SK-N-MC (cell line): Measurements from ENCODE around the gene MEOX1.
A peak's percentile ranks its signal among the peaks of the same experiment; 100 is the strongest.

Experiments
- DNase-seq: peaks from one replicate; pipeline ENCODE4 v3.0.0-alpha.2; 2011; ENCODE audit warnings: low read depth, low spot score
- H3K27ac ChIP-seq: fragments of 200-600 bp; sonication (generic); 2 replicates; pipeline ENCODE4 v1.5.1; 2016; ENCODE audit warnings: mixed run types
- H3K36me3 ChIP-seq: fragments of 200-600 bp; sonication (generic); 2 replicates; pipeline ENCODE4 v1.6.1; 2017; ENCODE audit warnings: antibody characterized with exemption, low read length, mixed read lengths; ENCODE audit not compliant: insufficient read depth
- H3K4me3 ChIP-seq: fragments of 200-600 bp; sonication (generic); 2 replicates; pipeline ENCODE4 v1.5.1; 2016
- H3K9ac ChIP-seq: fragments of 200-600 bp; sonication (generic); 2 replicates; pipeline ENCODE4 v1.8.0; 2017; ENCODE audit warnings: mixed run types, mixed read lengths; ENCODE audit not compliant: insufficient read length
- H3K9me3 ChIP-seq: fragments of 200-600 bp; sonication (generic); 2 replicates; pipeline ENCODE4 v1.6.1; 2017; ENCODE audit warnings: low read depth, mild to moderate bottlenecking, antibody characterized with exemption, low read length, moderate library complexity, mixed read lengths
- EZH2 ChIP-seq: fragments of 200-600 bp; sonication (generic); IDR thresholded peaks from one replicate; pipeline ENCODE4 v1.6.1; 2017; ENCODE audit warnings: antibody characterized with exemption
- FOXP2 ChIP-seq: optimal IDR thresholded peaks from 2 replicates; pipeline ENCODE3; 2011; ENCODE audit warnings: mild to moderate bottlenecking, moderate library complexity; ENCODE audit not compliant: insufficient read depth; ENCODE audit errors: extremely low read length, control extremely low read depth
- POLR2AphosphoS5 ChIP-seq: IDR thresholded peaks from 2 replicates; pipeline ENCODE4 v1.6.1; 2012; ENCODE audit warnings: mild to moderate bottlenecking, low read depth, low read length, borderline replicate concordance

MEOX1 gene

GRCh38 chr17:43661699-43662412 lies at the start of gene MEOX1:
Gene MEOX1, minus strand, starts transcription at chr17:43661922. Its CDS starts 388 bp downstream, at chr17:43661534.
- H3K4me3 ChIP-seq, result peak within 1 kb of the TSS; percentile 58
- no peaks in the 10 kb centered on the region for H3K9me3 ChIP-seq
- H3K36me3 ChIP-seq, result no peaks in the 10 kb centered on the region
- DNase-seq, result no peak
- no peak within 1 kb of the TSS for H3K9ac ChIP-seq
- TF ChIP-seq POLR2AphosphoS5, result peak; percentile 47; the same call in 1 of the 2 replicates
- no peak for TF ChIP-seq EZH2
- H3K27ac ChIP-seq, result peak within 1 kb of the TSS; percentile 73

- no peaks in the 10 kb centered on the region for H3K36me3 ChIP-seq
Measured at GRCh38 chr17:43710101-43710500, 48.4 kb upstream of the MEOX1 start.

DNA sequence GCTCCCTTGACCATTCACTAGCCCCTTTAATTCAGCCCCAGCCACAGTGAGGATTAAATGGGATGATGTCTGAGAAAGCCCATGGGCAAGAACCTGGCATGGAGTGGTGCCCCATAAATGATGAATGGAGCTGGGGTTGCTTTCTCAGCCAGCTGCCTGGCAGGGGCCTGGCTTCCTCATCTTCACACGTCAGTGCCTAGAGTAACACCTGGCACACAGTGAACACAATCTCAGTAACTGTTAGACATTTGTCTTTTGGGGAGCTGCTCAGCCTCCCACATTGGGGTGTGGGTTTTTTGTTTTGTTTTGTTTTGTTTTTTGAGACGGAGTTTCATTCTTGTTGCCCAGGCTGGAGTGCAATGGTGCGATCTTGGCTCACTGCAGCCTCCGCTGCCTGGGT lies 47.5 kb upstream of the MEOX1 start:
- DNase-seq, result no peak
- TF ChIP-seq FOXP2 (no peak), POLR2AphosphoS5 (no peak), EZH2 (no peak)
- H3K36me3 ChIP-seq, result no peaks in the 10 kb centered on the region
- H3K9ac ChIP-seq, result no peak overlapping the region
- no peak overlapping the region for H3K27ac ChIP-seq
- H3K9me3 ChIP-seq, result no peaks in the 10 kb centered on the region
- no peak overlapping the region for H3K4me3 ChIP-seq

More at GRCh38 chr17:43710101-43710500, 48.4 kb upstream of the MEOX1 start:
- Histone ChIP-seq H3K9me3 (no peaks in the 10 kb centered on the region), H3K9ac (no peak overlapping the region), H3K27ac (no peak overlapping the region), H3K4me3 (no peak overlapping the region)
- no peak for DNase-seq
- no peak for TF ChIP-seq FOXP2
- TF ChIP-seq EZH2, result no peak
- no peak for TF ChIP-seq POLR2AphosphoS5

GRCh38 chr17:43707184-43707583 lies 45.5 kb upstream of the MEOX1 start:
- Histone ChIP-seq H3K27ac (no peak overlapping the region), H3K4me3 (no peak overlapping the region), H3K9ac (no peak overlapping the region), H3K36me3 (no peaks in the 10 kb centered on the region), H3K9me3 (no peaks in the 10 kb centered on the region)
- TF ChIP-seq EZH2 (no peak), FOXP2 (no peak), POLR2AphosphoS5 (no peak)
- no peak for DNase-seq

GRCh38 chr17:43706235-43706634 lies 44.5 kb upstream of the MEOX1 start:
- TF ChIP-seq FOXP2 (no peak), EZH2 (no peak), POLR2AphosphoS5 (no peak)
- H3K36me3 ChIP-seq, result no peaks in the 10 kb centered on the region
- no peaks in the 10 kb centered on the region for H3K9me3 ChIP-seq
- no peak overlapping the region for H3K9ac ChIP-seq
- no peak for DNase-seq
- H3K27ac ChIP-seq, result no peak overlapping the region
- H3K4me3 ChIP-seq, result no peak overlapping the region

GRCh38 chr17:43703630-43704029 lies 41.9 kb upstream of the MEOX1 start:
- Histone ChIP-seq H3K9ac (no peak overlapping the region), H3K9me3 (no peaks in the 10 kb centered on the region), H3K4me3 (no peak overlapping the region), H3K36me3 (no peaks in the 10 kb centered on the region), H3K27ac (no peak overlapping the region)
- TF ChIP-seq FOXP2 (no peak), EZH2 (no peak), POLR2AphosphoS5 (no peak)
- no peak for DNase-seq

GRCh38 chr17:43702637-43703036 lies 40.9 kb upstream of the MEOX1 start:
- H3K9me3 ChIP-seq, result no peaks in the 10 kb centered on the region

DNA sequence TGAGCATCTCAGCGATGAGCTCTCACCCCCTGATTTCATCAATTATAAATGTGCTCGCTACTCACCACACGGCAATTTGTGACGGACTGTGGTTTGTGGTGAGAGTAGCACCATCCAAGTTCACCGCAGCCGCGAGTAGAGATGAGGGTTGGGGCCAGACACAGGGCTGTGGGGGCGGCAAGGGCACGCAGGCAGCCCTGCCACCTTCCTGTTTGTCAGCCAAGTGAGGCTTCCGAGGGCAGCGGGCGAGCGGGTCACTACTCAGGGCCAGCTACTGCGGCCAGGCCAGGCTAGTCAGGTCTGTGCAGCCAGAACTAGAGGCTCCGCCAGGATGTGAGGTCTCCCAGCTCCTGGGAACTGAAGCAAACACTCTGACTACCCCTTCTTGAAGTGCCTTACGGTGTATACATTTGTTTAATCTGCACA lies 39.6 kb upstream of the MEOX1 start:
- TF ChIP-seq POLR2AphosphoS5 (no peak), EZH2 (no peak), FOXP2 (no peak)
- Histone ChIP-seq H3K27ac (no peak overlapping the region), H3K9me3 (no peaks in the 10 kb centered on the region), H3K9ac (no peak overlapping the region), H3K36me3 (no peaks in the 10 kb centered on the region), H3K4me3 (no peak overlapping the region)
- DNase-seq, result no peak

More at GRCh38 chr17:43702637-43703036, 40.9 kb upstream of the MEOX1 start:
- Histone ChIP-seq H3K4me3 (no peak overlapping the region), H3K9ac (no peak overlapping the region), H3K36me3 (no peaks in the 10 kb centered on the region), H3K27ac (no peak overlapping the region)
- peak; percentile 24 for DNase-seq
- no peak for TF ChIP-seq POLR2AphosphoS5
- TF ChIP-seq EZH2, result no peak
- TF ChIP-seq FOXP2, result no peak

- no peaks in the 10 kb centered on the region for H3K36me3 ChIP-seq
- no peaks in the 10 kb centered on the region for H3K9me3 ChIP-seq
- no peak overlapping the region for H3K9ac ChIP-seq
- no peak overlapping the region for H3K27ac ChIP-seq
- TF ChIP-seq EZH2 (no peak), FOXP2 (no peak), POLR2AphosphoS5 (no peak)
- DNase-seq, result no peak
- H3K4me3 ChIP-seq, result no peak overlapping the region
Measured at GRCh38 chr17:43699438-43699756, 37.7 kb upstream of the MEOX1 start.
